Measurements from ENCODE around the gene ZNF530. TPM values are rescaled to one million over a fixed set of nuclear protein-coding genes. Genes with fewer than 3 reads are reported as not detected.

ZNF530 gene
- total and polyA plus RNA-seq, 2 experiments from 2014 or later = 6.5 to 7.1 TPM

DNA sequence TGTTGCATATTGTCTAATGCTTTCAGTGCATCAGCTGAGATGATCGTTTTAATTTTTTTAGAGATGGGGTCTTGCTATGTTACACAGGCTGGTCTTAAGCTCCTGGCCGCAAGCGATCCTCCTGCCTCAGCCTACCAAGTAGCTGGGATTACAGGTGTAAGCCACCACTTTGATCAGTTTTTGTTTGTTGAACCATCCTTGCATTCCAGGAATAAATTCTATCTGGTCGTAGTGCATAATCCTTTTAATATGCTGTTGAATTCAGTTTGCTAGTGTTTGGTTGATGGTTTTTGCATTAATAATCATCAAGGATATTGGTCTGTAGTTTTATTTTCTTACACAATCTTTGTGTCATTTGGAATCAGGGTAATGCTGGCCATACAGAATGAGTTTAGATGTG is 37.7 kb downstream of the ZNF530 start:
- Histone ChIP-seq H3K27me3 (no peaks in the 10 kb centered on the region), H3K9me3 (ENCODE audit: low read depth) (no peaks in the 10 kb centered on the region), H3K36me3 (peaks cover 43% of the 10 kb centered on the region), H3K4me1 (ENCODE audit: low read depth) (no peaks in the 10 kb centered on the region), H3K4me3 (no peak overlapping the region), H3K27ac (no peak overlapping the region)
- DNase-seq (ENCODE audit: low read depth in 1 of 2, low spot score in 1 of 2) = no peak
- TF ChIP-seq, protein P1, sequence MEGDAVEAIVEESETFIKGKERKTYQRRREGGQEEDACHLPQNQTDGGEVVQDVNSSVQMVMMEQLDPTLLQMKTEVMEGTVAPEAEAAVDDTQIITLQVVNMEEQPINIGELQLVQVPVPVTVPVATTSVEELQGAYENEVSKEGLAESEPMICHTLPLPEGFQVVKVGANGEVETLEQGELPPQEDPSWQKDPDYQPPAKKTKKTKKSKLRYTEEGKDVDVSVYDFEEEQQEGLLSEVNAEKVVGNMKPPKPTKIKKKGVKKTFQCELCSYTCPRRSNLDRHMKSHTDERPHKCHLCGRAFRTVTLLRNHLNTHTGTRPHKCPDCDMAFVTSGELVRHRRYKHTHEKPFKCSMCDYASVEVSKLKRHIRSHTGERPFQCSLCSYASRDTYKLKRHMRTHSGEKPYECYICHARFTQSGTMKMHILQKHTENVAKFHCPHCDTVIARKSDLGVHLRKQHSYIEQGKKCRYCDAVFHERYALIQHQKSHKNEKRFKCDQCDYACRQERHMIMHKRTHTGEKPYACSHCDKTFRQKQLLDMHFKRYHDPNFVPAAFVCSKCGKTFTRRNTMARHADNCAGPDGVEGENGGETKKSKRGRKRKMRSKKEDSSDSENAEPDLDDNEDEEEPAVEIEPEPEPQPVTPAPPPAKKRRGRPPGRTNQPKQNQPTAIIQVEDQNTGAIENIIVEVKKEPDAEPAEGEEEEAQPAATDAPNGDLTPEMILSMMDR (IDR thresholded peaks at IDR 0.05; ENCODE audit: low read depth, low read length) = no peak

GRCh38 chr19:57641715-57642234 is 42.1 kb downstream of the ZNF530 start:
- DNase-seq (ENCODE audit: low read depth in 1 of 2, low spot score in 1 of 2) = no peak
- Histone ChIP-seq H3K9me3 (ENCODE audit: low read depth) (no peaks in the 10 kb centered on the region), H3K4me3 (no peak overlapping the region), H3K27ac (no peak overlapping the region), H3K27me3 (no peaks in the 10 kb centered on the region), H3K36me3 (peaks cover 35% of the 10 kb centered on the region), H3K4me1 (ENCODE audit: low read depth) (no peaks in the 10 kb centered on the region)
- TF ChIP-seq, protein P1 (IDR thresholded peaks at IDR 0.05; ENCODE audit: low read depth, low read length) = no peak

DNA sequence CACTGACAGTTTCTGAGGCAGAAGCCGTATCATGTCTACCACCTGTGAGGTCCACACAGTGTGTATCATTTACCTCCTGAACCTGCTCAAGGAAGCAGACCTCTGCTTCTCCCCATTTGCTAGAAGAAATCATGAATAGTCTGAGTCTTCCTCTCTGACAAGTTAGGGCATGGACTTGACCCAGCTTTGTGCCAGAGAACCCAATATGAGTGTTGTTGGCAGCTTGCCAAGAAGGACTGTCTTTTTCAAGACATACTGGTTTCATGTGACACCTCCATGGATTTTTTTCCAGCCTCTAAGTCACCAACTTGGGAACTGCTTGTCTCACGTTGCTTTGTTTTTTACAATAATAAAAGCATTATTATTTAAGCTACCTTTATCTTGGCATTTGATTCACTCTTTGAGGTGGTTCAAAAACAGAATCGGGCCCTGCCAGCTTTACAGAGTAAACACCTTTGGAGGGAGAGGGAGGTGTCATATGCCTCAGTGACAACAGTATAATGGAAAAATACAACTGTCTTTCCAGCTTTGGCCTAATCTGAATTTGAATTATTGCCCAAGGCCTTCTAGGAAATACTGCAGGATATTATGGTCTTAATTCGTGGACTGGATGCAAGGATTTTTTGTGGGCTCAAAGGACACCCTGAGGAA is 42.8 kb downstream of the ZNF530 start:
- H3K36me3 ChIP-seq = peaks cover 35% of the 10 kb centered on the region
- no peak overlapping the region for H3K27ac ChIP-seq
- no peak for DNase-seq (ENCODE audit: low read depth in 1 of 2, low spot score in 1 of 2)
- no peak overlapping the region for H3K4me3 ChIP-seq
- no peaks in the 10 kb centered on the region for H3K27me3 ChIP-seq
- no peaks in the 10 kb centered on the region for H3K4me1 ChIP-seq (ENCODE audit: low read depth)
- no peaks in the 10 kb centered on the region for H3K9me3 ChIP-seq (ENCODE audit: low read depth)
- TF ChIP-seq, protein P1 (IDR thresholded peaks at IDR 0.05; ENCODE audit: low read depth, low read length) = no peak

DNA sequence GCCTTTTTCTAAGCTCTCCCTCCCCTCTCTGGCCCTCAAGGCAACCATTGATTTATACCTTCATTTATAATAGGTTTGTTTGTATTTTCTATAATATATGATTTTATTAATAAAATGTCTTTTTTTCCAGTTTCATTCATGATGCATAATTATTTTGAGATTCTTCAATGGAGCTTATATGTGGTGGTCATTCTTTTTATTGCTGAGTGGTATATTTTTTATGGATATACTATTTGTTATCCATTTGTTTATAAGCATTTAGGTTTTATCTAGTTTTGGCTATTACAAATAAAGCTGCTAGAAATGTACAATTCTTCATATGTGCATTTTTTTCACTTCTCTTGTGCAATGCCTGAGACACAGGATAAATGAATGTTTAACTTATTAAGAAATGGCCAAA is 44.0 kb downstream of the ZNF530 start:
- peaks cover 29% of the 10 kb centered on the region for H3K36me3 ChIP-seq
- no peaks in the 10 kb centered on the region for H3K9me3 ChIP-seq (ENCODE audit: low read depth)

GRCh38 chr19:57648331-57649003 is 48.8 kb downstream of the ZNF530 start:
- Histone ChIP-seq H3K4me1 (ENCODE audit: low read depth) (no peaks in the 10 kb centered on the region), H3K9me3 (ENCODE audit: low read depth) (no peaks in the 10 kb centered on the region), H3K27ac (no peak overlapping the region), H3K36me3 (no peaks in the 10 kb centered on the region), H3K4me3 (no peak overlapping the region), H3K27me3 (no peaks in the 10 kb centered on the region)
- TF ChIP-seq, protein P1 (IDR thresholded peaks at IDR 0.05; ENCODE audit: low read depth, low read length) = no peak
- DNase-seq (ENCODE audit: low read depth in 1 of 2, low spot score in 1 of 2) = no peak

More for the DNA sequence above, 44.0 kb downstream of the ZNF530 start:
- H3K4me1 ChIP-seq (ENCODE audit: low read depth) = no peaks in the 10 kb centered on the region
- H3K27me3 ChIP-seq = no peaks in the 10 kb centered on the region
- H3K27ac ChIP-seq = no peak overlapping the region
- H3K4me3 ChIP-seq = no peak overlapping the region
- no peak for DNase-seq (ENCODE audit: low read depth in 1 of 2, low spot score in 1 of 2)
- TF ChIP-seq, protein P1 (IDR thresholded peaks at IDR 0.05; ENCODE audit: low read depth, low read length) = no peak

Data from cardiac muscle cell (in vitro differentiated cells and primary cell).